GM12872 (cell line): ENCODE results near the gene BRD2.

Experiments
- TF ChIP-seq, protein P1 (sequence below): IDR thresholded peaks from 3 replicates; pipeline ENCODE4 v1.5.1; 2011; ENCODE audit warnings: low read depth, mild to moderate bottlenecking, low read length, moderate library complexity; ENCODE audit not compliant: insufficient read depth

The BRD2 gene

GRCh38 chr6:32945108-32945760 is 23.2 kb upstream of the BRD2 start:
- TF ChIP-seq, protein P1, sequence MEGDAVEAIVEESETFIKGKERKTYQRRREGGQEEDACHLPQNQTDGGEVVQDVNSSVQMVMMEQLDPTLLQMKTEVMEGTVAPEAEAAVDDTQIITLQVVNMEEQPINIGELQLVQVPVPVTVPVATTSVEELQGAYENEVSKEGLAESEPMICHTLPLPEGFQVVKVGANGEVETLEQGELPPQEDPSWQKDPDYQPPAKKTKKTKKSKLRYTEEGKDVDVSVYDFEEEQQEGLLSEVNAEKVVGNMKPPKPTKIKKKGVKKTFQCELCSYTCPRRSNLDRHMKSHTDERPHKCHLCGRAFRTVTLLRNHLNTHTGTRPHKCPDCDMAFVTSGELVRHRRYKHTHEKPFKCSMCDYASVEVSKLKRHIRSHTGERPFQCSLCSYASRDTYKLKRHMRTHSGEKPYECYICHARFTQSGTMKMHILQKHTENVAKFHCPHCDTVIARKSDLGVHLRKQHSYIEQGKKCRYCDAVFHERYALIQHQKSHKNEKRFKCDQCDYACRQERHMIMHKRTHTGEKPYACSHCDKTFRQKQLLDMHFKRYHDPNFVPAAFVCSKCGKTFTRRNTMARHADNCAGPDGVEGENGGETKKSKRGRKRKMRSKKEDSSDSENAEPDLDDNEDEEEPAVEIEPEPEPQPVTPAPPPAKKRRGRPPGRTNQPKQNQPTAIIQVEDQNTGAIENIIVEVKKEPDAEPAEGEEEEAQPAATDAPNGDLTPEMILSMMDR, result no peak

- TF ChIP-seq, protein P1, result no peak
Measured at GRCh38 chr6:32945953-32946352, 22.4 kb upstream of the BRD2 start.

DNA sequence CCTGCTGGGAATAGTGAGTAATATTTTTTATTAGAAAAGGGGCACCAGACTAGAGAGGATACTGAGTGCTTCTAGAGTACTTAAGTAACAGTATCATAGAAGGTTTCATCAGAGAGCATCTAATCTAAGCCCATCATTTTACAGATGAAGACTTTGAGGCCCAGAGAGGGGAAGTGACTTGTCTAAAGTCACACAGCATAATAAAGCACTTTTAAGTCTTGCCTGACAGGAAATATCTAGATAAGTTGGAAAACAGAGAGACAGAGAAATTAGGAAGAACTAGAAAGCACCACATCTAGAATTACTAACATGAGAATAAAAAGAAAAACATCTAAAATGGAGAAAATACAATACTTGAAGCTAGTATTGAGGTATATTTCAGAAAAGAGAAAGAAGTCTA is 21.5 kb upstream of the BRD2 start:
- TF ChIP-seq, protein P1, result no peak

DNA sequence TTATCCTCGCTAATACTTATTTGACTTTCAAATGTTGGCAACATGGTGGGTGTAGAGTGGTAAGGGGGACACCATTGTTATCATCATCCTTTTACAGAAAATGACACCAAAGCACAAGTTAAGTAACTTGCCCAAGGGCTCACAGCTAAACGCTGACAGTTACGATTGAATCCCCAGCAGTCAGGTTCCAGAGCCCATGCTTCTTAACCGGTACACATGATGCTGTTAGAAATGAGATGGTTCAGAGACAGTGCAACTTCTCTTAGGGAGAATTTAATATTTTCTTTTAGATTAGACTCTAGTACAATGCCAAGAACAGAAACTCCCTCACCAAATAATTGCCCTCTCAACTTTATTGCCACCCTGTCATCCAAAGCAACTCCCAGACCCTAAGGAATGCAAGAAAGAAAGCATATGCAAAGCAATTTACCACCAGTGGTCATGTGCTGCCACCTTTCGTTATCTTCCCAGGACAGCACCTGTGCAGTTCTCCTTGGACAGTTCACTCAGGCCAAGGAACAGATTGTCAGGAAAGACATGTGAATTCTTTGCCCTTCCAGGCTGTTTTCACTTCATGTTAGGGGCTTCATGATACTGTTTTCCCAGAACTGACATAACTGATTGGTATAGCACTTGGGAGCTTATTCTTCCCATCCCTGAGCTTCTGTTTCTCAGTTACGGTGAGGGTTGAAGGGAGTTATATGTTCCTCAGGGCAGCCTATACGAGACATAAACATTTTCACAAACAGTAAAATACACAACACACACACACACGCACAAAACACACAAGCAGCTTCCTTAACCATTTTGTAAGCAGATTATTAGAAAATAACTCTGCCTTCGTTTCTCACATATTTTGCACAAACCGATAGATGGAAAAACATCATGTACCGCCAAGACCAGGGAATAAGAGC is 20.6 kb upstream of the BRD2 start:
- TF ChIP-seq, protein P1, result peak; percentile 82

DNA sequence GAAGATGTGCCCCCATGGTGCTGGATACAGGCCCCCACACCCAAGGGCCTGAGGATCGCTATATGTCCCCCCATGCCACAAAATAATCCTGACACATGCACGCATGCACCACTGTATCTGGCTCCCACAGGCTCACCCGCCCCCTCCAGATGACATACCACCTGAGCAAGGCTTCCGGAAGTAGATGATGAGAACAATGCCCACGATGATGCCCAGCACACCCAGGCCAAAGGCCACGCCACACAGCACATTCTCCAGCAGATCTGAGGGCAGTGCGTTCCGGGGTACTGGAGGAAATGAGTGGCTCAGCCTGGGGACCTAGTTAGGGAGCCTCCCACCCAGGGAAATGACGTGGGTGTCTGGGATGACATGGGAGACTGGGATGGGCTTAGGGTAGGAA is 19.3 kb upstream of the BRD2 start:
- TF ChIP-seq, protein P1, result no peak

DNA sequence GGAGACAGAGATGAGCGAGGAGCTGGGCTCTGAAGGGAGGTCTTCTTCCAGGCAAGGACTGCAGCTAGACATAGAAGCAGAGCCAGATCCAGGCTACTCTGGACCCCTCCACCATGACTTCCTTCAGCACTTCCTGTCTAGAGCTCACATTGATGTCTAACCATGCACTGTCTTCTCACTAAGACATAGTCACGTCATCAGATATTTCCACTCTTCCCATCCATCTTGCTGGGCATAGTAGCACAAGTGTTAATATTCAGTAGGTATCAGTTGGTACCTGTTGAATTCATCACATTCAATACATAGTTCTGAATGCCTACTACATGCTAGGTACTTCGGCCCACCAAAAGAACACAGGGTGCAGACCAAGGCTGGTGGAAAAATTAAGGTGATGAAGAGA is 18.4 kb upstream of the BRD2 start:
- TF ChIP-seq, protein P1, result no peak

DNA sequence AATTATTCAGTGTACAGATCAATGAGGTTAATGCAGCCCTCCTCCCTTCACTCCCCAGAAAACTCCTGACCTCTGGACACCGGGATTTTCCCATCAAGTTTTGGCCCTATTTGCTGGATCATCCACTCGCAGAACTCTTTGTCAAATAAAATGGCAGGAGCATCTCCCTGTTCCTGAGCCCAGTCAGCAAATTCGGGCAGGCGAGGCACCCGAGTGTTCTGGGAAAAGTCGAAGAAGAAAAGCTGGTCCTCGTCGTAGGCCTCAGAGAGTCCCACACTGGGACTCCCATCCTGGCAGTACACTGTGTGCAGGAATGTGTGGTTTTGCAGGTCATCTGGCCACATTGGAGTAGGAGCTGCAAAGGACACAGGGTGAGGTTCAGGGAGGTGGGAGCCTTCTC is 17.9 kb upstream of the BRD2 start:
- TF ChIP-seq, protein P1, result no peak
